GM23338 (cell line): ENCODE results near the gene SPTBN4. TPM values are rescaled to one million over a fixed set of nuclear protein-coding genes. Genes with fewer than 3 reads are reported as not detected.

Experiments used
- ATAC-seq: fragments of 200-7000 bp; cut with Tn5 transposase; 3 replicates; pipeline ENCODE4 v1.9.1; 2020
- DNase-seq: peaks from one replicate; pipeline ENCODE4 v3.0.0-alpha.2; 2015; ENCODE audit warnings: low spot score
- H2AFZ ChIP-seq: fragments of 200-600 bp; sonication (generic); 2 replicates; pipeline ENCODE4 v1.8.0; 2016; ENCODE audit warnings: antibody characterized with exemption, mild to moderate bottlenecking, moderate library complexity
- H3F3A ChIP-seq: fragments of 200-600 bp; sonication (generic); replicated peaks from 2 replicates; pipeline ENCODE4 v1.8.0; 2017; ENCODE audit warnings: antibody characterized with exemption, mixed run types, low read depth
- H3K27ac ChIP-seq: fragments of 200-600 bp; sonication (generic); 2 replicates; pipeline ENCODE4 v1.6.1; 2016; ENCODE audit warnings: low read depth
- H3K27me3 ChIP-seq: fragments of 200-600 bp; sonication (generic); 2 replicates; pipeline ENCODE4 v1.8.0; 2016; ENCODE audit warnings: mild to moderate bottlenecking, mixed run types, moderate library complexity; ENCODE audit not compliant: insufficient read depth
- H3K36me3 ChIP-seq: fragments of 200-600 bp; sonication (generic); 2 replicates; pipeline ENCODE4 v1.8.0; 2016; ENCODE audit warnings: mild to moderate bottlenecking; ENCODE audit not compliant: insufficient read depth
- H3K4me1 ChIP-seq: fragments of 200-600 bp; sonication (generic); 2 replicates; pipeline ENCODE4 v1.8.0; 2016; ENCODE audit warnings: mild to moderate bottlenecking, moderate library complexity; ENCODE audit not compliant: insufficient read depth
- H3K4me2 ChIP-seq: fragments of 200-600 bp; sonication (generic); 2 replicates; pipeline ENCODE4 v1.7.1; 2017; ENCODE audit warnings: mixed run types
- H3K4me3 ChIP-seq: fragments of 200-600 bp; sonication (generic); 2 replicates; pipeline ENCODE4 v1.6.1; 2016; ENCODE audit warnings: mixed run types
- H3K79me2 ChIP-seq: fragments of 200-600 bp; sonication (generic); replicated peaks from 2 replicates; pipeline ENCODE4 v1.8.0; 2017; ENCODE audit warnings: mild to moderate bottlenecking; ENCODE audit not compliant: insufficient read depth
- H3K9me2 ChIP-seq: fragments of 200-600 bp; sonication (generic); 2 replicates; pipeline ENCODE4 v1.8.0; 2017; ENCODE audit not compliant: insufficient read depth
- H4K20me1 ChIP-seq: fragments of 200-600 bp; sonication (generic); replicated peaks from 2 replicates; pipeline ENCODE4 v1.8.0; 2017; ENCODE audit warnings: mild to moderate bottlenecking; ENCODE audit not compliant: insufficient read depth
- H3K27ac Mint-ChIP-seq: 2 replicates; pipeline ENCODE4 v1.8.0; 2020; ENCODE audit warnings: inconsistent platforms, mild to moderate bottlenecking, moderate library complexity, mixed read lengths
- H3K27me3 Mint-ChIP-seq: 3 replicates; pipeline ENCODE4 v1.8.0; 2022; ENCODE audit warnings: low read depth, mild to moderate bottlenecking, moderate library complexity, mixed read lengths, inconsistent platforms; ENCODE audit not compliant: insufficient read depth, poor library complexity
- H3K36me3 Mint-ChIP-seq: 3 replicates; pipeline ENCODE4 v1.8.0; 2021; ENCODE audit warnings: low read depth, mild to moderate bottlenecking, inconsistent platforms, moderate library complexity, mixed read lengths
- H3K4me1 Mint-ChIP-seq: 3 replicates; pipeline ENCODE4 v1.8.0; 2020; ENCODE audit warnings: mild to moderate bottlenecking, inconsistent platforms, mixed read lengths
- H3K4me3 Mint-ChIP-seq: 3 replicates; pipeline ENCODE4 v1.8.0; 2021; ENCODE audit warnings: moderate library complexity, mild to moderate bottlenecking, inconsistent platforms, mixed read lengths
- H3K9me3 Mint-ChIP-seq: 3 replicates; pipeline ENCODE4 v1.8.0; 2020; ENCODE audit warnings: moderate library complexity, mild to moderate bottlenecking, inconsistent platforms, mixed read lengths
- CREB1 ChIP-seq: fragments of 250-450 bp; sonication (Bioruptor Pico); IDR thresholded peaks from 2 replicates; pipeline ENCODE4 v1.5.0; 2020; ENCODE audit warnings: low read depth, mild to moderate bottlenecking, moderate library complexity
- EZH2 ChIP-seq: fragments of 200-600 bp; sonication (generic); IDR thresholded peaks from one replicate; pipeline ENCODE4 v1.8.0; 2017; ENCODE audit warnings: antibody characterized with exemption, mild to moderate bottlenecking, low read depth; ENCODE audit not compliant: unreplicated experiment
- EZH2phosphoT487 ChIP-seq: fragments of 200-600 bp; sonication (generic); IDR thresholded peaks from one replicate; pipeline ENCODE4 v1.8.1; 2018; ENCODE audit warnings: antibody characterized with exemption; ENCODE audit not compliant: unreplicated experiment
- JUNB ChIP-seq: IDR thresholded peaks from one replicate; pipeline ENCODE4 v1.6.1; 2016; ENCODE audit warnings: antibody characterized with exemption; ENCODE audit not compliant: unreplicated experiment
- NANOG ChIP-seq: IDR thresholded peaks from 2 replicates; pipeline ENCODE4 v1.6.1; 2016; ENCODE audit warnings: antibody characterized with exemption, borderline replicate concordance
- ZNF331 ChIP-seq: fragments of 250-450 bp; sonication (Bioruptor Pico); IDR thresholded peaks from 2 replicates; pipeline ENCODE4 v1.5.0; 2020; ENCODE audit warnings: low read depth, mild to moderate bottlenecking, moderate library complexity
- polyA plus RNA-seq: library from polyadenylated mRNA; unstranded; fragments of >200 nt; fragmentation: Nextera tagmentation; extraction: Ambion mirVana; gene quantifications from 2 replicates; pipeline ENCODE4 v1.2.1, GENCODE V29; 2016
- total RNA-seq: library from RNA; depleted of rRNA; stranded (reverse); fragments of >200 nt; shearing (Covaris generic); gene quantifications from 2 replicates; pipeline ENCODE4 v1.2.3, GENCODE V29; 2014
- TF ChIP-seq, protein P1 (sequence below): IDR thresholded peaks from 2 replicates; pipeline ENCODE4 v1.6.1; 2016; ENCODE audit warnings: antibody characterized with exemption
- TF ChIP-seq, protein P2 (sequence below): IDR thresholded peaks from one replicate; pipeline ENCODE4 v1.6.1; 2018; ENCODE audit warnings: antibody characterized with exemption; ENCODE audit not compliant: unreplicated experiment
- TF ChIP-seq, protein P3 (sequence below): fragments of 250-450 bp; sonication (Bioruptor Pico); IDR thresholded peaks from 2 replicates; pipeline ENCODE4 v1.5.0; 2020; ENCODE audit warnings: mild to moderate bottlenecking, moderate library complexity

The SPTBN4 gene
- total and polyA plus RNA-seq, 2 experiments from 2014 or later = 1.6 to 2.3 TPM

DNA sequence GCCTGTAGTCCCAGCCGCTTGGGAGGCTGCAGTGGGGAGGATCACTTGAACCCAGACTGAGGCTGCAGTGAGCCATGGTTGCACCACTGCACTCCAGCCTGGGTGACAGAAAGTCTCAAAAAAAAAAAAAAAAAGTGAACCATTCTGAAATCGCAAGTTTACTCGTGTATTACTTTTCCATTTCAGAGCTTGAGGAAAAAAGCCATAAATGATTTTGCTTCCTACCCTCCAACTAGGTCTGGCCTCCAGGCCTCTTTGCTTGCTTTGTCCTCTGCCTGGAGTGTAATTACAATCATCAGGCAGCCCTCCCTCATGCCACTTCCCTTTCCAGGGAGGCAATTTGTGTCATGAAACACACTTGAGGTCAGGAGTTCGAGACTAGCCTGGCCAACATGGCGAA, 9.8 kb upstream of the SPTBN4 start (continued):
- TF ChIP-seq, protein P1, sequence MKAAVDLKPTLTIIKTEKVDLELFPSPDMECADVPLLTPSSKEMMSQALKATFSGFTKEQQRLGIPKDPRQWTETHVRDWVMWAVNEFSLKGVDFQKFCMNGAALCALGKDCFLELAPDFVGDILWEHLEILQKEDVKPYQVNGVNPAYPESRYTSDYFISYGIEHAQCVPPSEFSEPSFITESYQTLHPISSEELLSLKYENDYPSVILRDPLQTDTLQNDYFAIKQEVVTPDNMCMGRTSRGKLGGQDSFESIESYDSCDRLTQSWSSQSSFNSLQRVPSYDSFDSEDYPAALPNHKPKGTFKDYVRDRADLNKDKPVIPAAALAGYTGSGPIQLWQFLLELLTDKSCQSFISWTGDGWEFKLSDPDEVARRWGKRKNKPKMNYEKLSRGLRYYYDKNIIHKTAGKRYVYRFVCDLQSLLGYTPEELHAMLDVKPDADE = no peak

DNA sequence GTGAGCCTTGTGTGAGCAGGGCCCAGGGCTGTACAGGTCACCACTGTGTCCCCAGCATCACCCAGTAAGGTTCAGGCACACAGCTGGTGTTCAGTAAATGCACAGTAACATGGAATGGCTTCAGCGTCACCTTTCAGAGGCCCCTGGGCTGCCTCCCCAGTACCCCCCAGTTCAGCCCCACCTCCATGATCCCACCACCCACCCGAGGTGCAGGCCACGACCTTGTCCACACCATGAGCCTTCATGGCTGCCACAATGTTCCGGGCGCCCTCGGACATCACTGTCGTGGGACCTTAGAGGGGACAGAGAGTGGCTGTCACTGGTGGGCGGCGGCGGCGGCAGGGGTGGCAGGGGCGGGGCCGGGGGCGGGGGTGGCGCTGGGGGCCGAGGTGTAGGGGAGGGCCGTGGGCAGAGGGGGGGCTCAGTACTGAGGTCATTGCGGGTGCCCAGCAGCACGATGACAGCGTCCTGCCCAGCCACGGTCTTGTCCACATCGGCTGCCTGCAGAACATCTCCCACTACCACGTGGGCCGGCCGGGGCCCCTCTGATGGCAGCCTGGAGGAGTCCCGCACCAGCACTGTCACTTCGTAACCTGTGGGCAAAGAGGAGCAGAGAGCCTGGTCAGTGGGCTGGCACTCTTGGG, 8.7 kb upstream of the SPTBN4 start:
- no peak overlapping the region for H2AFZ ChIP-seq
- H3K36me3 Mint-ChIP-seq = no peaks in the 10 kb centered on the region
- no peak overlapping the region for H3K4me2 ChIP-seq
- H3K4me1 ChIP-seq = no peaks in the 10 kb centered on the region
- H3K4me3 ChIP-seq = no peak overlapping the region
- no peak overlapping the region for H3K4me3 Mint-ChIP-seq
- DNase-seq = no peak
- peaks cover 9% of the 10 kb centered on the region for H3K27me3 Mint-ChIP-seq
- H3K9me2 ChIP-seq = no peaks in the 10 kb centered on the region
- H3K9me3 Mint-ChIP-seq = no peaks in the 10 kb centered on the region
- no peaks in the 10 kb centered on the region for H3K27me3 ChIP-seq
- no peaks in the 10 kb centered on the region for H3K79me2 ChIP-seq
- no peaks in the 10 kb centered on the region for H4K20me1 ChIP-seq
- TF ChIP-seq, protein P2, sequence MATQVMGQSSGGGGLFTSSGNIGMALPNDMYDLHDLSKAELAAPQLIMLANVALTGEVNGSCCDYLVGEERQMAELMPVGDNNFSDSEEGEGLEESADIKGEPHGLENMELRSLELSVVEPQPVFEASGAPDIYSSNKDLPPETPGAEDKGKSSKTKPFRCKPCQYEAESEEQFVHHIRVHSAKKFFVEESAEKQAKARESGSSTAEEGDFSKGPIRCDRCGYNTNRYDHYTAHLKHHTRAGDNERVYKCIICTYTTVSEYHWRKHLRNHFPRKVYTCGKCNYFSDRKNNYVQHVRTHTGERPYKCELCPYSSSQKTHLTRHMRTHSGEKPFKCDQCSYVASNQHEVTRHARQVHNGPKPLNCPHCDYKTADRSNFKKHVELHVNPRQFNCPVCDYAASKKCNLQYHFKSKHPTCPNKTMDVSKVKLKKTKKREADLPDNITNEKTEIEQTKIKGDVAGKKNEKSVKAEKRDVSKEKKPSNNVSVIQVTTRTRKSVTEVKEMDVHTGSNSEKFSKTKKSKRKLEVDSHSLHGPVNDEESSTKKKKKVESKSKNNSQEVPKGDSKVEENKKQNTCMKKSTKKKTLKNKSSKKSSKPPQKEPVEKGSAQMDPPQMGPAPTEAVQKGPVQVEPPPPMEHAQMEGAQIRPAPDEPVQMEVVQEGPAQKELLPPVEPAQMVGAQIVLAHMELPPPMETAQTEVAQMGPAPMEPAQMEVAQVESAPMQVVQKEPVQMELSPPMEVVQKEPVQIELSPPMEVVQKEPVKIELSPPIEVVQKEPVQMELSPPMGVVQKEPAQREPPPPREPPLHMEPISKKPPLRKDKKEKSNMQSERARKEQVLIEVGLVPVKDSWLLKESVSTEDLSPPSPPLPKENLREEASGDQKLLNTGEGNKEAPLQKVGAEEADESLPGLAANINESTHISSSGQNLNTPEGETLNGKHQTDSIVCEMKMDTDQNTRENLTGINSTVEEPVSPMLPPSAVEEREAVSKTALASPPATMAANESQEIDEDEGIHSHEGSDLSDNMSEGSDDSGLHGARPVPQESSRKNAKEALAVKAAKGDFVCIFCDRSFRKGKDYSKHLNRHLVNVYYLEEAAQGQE = no peak
- TF ChIP-seq, protein P3, sequence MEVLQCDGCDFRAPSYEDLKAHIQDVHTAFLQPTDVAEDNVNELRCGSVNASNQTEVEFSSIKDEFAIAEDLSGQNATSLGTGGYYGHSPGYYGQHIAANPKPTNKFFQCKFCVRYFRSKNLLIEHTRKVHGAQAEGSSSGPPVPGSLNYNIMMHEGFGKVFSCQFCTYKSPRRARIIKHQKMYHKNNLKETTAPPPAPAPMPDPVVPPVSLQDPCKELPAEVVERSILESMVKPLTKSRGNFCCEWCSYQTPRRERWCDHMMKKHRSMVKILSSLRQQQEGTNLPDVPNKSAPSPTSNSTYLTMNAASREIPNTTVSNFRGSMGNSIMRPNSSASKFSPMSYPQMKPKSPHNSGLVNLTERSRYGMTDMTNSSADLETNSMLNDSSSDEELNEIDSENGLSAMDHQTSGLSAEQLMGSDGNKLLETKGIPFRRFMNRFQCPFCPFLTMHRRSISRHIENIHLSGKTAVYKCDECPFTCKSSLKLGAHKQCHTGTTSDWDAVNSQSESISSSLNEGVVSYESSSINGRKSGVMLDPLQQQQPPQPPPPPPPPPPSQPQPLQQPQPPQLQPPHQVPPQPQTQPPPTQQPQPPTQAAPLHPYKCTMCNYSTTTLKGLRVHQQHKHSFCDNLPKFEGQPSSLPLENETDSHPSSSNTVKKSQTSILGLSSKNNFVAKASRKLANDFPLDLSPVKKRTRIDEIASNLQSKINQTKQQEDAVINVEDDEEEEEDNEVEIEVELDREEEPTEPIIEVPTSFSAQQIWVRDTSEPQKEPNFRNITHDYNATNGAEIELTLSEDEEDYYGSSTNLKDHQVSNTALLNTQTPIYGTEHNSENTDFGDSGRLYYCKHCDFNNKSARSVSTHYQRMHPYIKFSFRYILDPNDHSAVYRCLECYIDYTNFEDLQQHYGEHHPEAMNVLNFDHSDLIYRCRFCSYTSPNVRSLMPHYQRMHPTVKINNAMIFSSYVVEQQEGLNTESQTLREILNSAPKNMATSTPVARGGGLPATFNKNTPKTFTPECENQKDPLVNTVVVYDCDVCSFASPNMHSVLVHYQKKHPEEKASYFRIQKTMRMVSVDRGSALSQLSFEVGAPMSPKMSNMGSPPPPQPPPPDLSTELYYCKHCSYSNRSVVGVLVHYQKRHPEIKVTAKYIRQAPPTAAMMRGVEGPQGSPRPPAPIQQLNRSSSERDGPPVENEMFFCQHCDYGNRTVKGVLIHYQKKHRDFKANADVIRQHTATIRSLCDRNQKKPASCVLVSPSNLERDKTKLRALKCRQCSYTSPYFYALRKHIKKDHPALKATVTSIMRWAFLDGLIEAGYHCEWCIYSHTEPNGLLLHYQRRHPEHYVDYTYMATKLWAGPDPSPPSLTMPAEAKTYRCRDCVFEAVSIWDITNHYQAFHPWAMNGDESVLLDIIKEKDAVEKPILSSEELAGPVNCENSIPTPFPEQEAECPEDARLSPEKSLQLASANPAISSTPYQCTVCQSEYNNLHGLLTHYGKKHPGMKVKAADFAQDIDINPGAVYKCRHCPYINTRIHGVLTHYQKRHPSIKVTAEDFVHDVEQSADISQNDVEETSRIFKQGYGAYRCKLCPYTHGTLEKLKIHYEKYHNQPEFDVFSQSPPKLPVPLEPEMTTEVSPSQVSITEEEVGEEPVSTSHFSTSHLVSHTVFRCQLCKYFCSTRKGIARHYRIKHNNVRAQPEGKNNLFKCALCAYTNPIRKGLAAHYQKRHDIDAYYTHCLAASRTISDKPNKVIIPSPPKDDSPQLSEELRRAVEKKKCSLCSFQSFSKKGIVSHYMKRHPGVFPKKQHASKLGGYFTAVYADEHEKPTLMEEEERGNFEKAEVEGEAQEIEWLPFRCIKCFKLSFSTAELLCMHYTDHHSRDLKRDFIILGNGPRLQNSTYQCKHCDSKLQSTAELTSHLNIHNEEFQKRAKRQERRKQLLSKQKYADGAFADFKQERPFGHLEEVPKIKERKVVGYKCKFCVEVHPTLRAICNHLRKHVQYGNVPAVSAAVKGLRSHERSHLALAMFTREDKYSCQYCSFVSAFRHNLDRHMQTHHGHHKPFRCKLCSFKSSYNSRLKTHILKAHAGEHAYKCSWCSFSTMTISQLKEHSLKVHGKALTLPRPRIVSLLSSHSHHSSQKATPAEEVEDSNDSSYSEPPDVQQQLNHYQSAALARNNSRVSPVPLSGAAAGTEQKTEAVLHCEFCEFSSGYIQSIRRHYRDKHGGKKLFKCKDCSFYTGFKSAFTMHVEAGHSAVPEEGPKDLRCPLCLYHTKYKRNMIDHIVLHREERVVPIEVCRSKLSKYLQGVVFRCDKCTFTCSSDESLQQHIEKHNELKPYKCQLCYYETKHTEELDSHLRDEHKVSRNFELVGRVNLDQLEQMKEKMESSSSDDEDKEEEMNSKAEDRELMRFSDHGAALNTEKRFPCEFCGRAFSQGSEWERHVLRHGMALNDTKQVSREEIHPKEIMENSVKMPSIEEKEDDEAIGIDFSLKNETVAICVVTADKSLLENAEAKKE (CRISPR knock-in tag) = no peak
- TF ChIP-seq EZH2 (no peak), NANOG (no peak), JUNB (no peak), ZNF331 (CRISPR knock-in tag) (no peak), CREB1 (CRISPR knock-in tag) (no peak), EZH2phosphoT487 (no peak)
- H3F3A ChIP-seq = no peaks in the 10 kb centered on the region
- H3K27ac ChIP-seq = no peak overlapping the region
- H3K27ac Mint-ChIP-seq = peak overlapping the region; percentile 56; the same call in 1 of the 2 replicates
- H3K4me1 Mint-ChIP-seq = peaks cover 2% of the 10 kb centered on the region; the same call in 1 of the 3 replicates
- H3K36me3 ChIP-seq = no peaks in the 10 kb centered on the region
- no peak for ATAC-seq
